H9 (cell line): ENCODE results near the gene CFAP77. TPM values are rescaled to one million over a fixed set of nuclear protein-coding genes. Genes with fewer than 3 reads are reported as not detected.
A peak's percentile ranks its signal among the peaks of the same experiment; 100 is the strongest.

Source experiments
- DNase-seq: peaks from one replicate; pipeline ENCODE4 v3.0.0-alpha.2; 2017
- H2AFZ ChIP-seq: one replicate; pipeline ENCODE4 v1.6.1; 2013; ENCODE audit warnings: mild to moderate bottlenecking, low read length, control low read depth, moderate library complexity
- H2AK5ac ChIP-seq: 2 replicates; pipeline ENCODE4 v1.6.1; 2013; ENCODE audit warnings: low read length, control low read depth, mixed read lengths; ENCODE audit not compliant: insufficient read length
- H2BK120ac ChIP-seq: one replicate; pipeline ENCODE4 v1.6.1; 2013; ENCODE audit warnings: low read depth, mild to moderate bottlenecking, low read length, control low read depth, inconsistent platforms; ENCODE audit not compliant: poor library complexity, severe bottlenecking
- H2BK12ac ChIP-seq: 2 replicates; pipeline ENCODE4 v1.6.1; 2013; ENCODE audit warnings: low read length, control low read depth, mixed read lengths, low read depth; ENCODE audit not compliant: insufficient read length
- H2BK15ac ChIP-seq: 2 replicates; pipeline ENCODE4 v1.6.1; 2013; ENCODE audit warnings: low read depth, low read length, control low read depth
- H2BK20ac ChIP-seq: one replicate; pipeline ENCODE4 v1.6.1; 2013; ENCODE audit warnings: low read depth, mild to moderate bottlenecking, low read length, control low read depth, inconsistent platforms; ENCODE audit not compliant: poor library complexity, severe bottlenecking
- H2BK5ac ChIP-seq: 2 replicates; pipeline ENCODE4 v1.6.1; 2013; ENCODE audit warnings: low read length, control low read depth, mixed read lengths; ENCODE audit not compliant: insufficient read length
- H3K14ac ChIP-seq: 2 replicates; pipeline ENCODE4 v1.6.1; 2013; ENCODE audit warnings: low read length, control low read depth; ENCODE audit not compliant: insufficient read depth
- H3K18ac ChIP-seq: 2 replicates; pipeline ENCODE4 v1.6.1; 2013; ENCODE audit warnings: low read depth, mild to moderate bottlenecking, mixed read lengths, low read length, control low read depth; ENCODE audit not compliant: insufficient read length
- H3K23ac ChIP-seq: 2 replicates; pipeline ENCODE4 v1.6.1; 2013; ENCODE audit warnings: low read length, control low read depth, mixed read lengths, low read depth; ENCODE audit not compliant: insufficient read length
- H3K23me2 ChIP-seq: 2 replicates; pipeline ENCODE4 v1.6.1; 2013; ENCODE audit warnings: low read depth, mild to moderate bottlenecking, mixed read lengths, low read length, control low read depth; ENCODE audit not compliant: insufficient read length, poor library complexity, severe bottlenecking
- H3K27ac ChIP-seq: 2 replicates; pipeline ENCODE4 v1.5.1; 2013; ENCODE audit warnings: low read length, control low read depth, mixed read lengths, low read depth; ENCODE audit not compliant: insufficient read length
- H3K27me3 ChIP-seq: 2 replicates; pipeline ENCODE4 v1.6.1; 2013; ENCODE audit warnings: low read length, control low read depth, inconsistent platforms; ENCODE audit not compliant: insufficient read depth
- H3K4ac ChIP-seq: 2 replicates; pipeline ENCODE4 v1.6.1; 2013; ENCODE audit warnings: low read depth, mild to moderate bottlenecking, control low read depth, inconsistent platforms, low read length, moderate library complexity
- H3K4me1 ChIP-seq: 2 replicates; pipeline ENCODE4 v1.6.1; 2013; ENCODE audit warnings: low read length, control low read depth, inconsistent platforms; ENCODE audit not compliant: insufficient read depth
- H3K4me2 ChIP-seq: 2 replicates; pipeline ENCODE4 v1.6.1; 2013; ENCODE audit warnings: low read length, control low read depth, mixed read lengths; ENCODE audit not compliant: insufficient read length, insufficient read depth
- H3K56ac ChIP-seq: 2 replicates; pipeline ENCODE4 v1.6.1; 2013; ENCODE audit warnings: low read depth, mild to moderate bottlenecking, mixed read lengths, low read length, control low read depth; ENCODE audit not compliant: insufficient read length
- H3K79me1 ChIP-seq: 2 replicates; pipeline ENCODE4 v1.6.1; 2013; ENCODE audit warnings: low read depth, mild to moderate bottlenecking, moderate library complexity, low read length, control low read depth, inconsistent platforms; ENCODE audit not compliant: insufficient read depth, poor library complexity, severe bottlenecking
- H3K79me2 ChIP-seq: 2 replicates; pipeline ENCODE4 v1.6.1; 2013; ENCODE audit warnings: low read length, control low read depth, inconsistent platforms; ENCODE audit not compliant: insufficient read depth
- H3K9ac ChIP-seq: 2 replicates; pipeline ENCODE4 v1.6.1; 2013; ENCODE audit warnings: low read length, control low read depth, mixed read lengths; ENCODE audit not compliant: insufficient read length; ENCODE audit errors: extremely low read depth
- H3K9me3 ChIP-seq: one replicate; pipeline ENCODE4 v1.6.1; 2013; ENCODE audit warnings: low read depth, low read length, inconsistent platforms; ENCODE audit not compliant: control insufficient read depth
- H3T11ph ChIP-seq: one replicate; pipeline ENCODE4 v1.6.1; 2013; ENCODE audit warnings: mild to moderate bottlenecking, low read length, control low read depth, inconsistent platforms
- H4K20me1 ChIP-seq: one replicate; pipeline ENCODE4 v1.6.1; 2013; ENCODE audit not compliant: control insufficient read depth, insufficient read length, insufficient read depth
- H4K5ac ChIP-seq: 2 replicates; pipeline ENCODE4 v1.6.1; 2013; ENCODE audit warnings: low read depth, mild to moderate bottlenecking, mixed read lengths, low read length, control low read depth; ENCODE audit not compliant: insufficient read length
- H4K8ac ChIP-seq: replicated peaks from 2 replicates; pipeline ENCODE4 v1.6.1; 2013; ENCODE audit warnings: low read length, control low read depth, mixed read lengths, low read depth; ENCODE audit not compliant: insufficient read length
- H4K91ac ChIP-seq: 2 replicates; pipeline ENCODE4 v1.6.1; 2013; ENCODE audit warnings: low read depth, mild to moderate bottlenecking, moderate library complexity, mixed read lengths, low read length, control low read depth; ENCODE audit not compliant: insufficient read length
- H3K27ac Mint-ChIP-seq, 3 experiments: 2 replicates in 2 of 3; 3 replicates in 1 of 3; pipeline ENCODE4 v1.8.0; 2020 to 2021; ENCODE audit warnings: mixed read lengths in 3 of 3, mild to moderate bottlenecking in 1 of 3, moderate library complexity in 1 of 3
- H3K27me3 Mint-ChIP-seq: 2 replicates; pipeline ENCODE4 v1.8.0; 2021; ENCODE audit warnings: low read depth, mild to moderate bottlenecking, moderate library complexity, mixed read lengths
- H3K36me3 Mint-ChIP-seq, 3 experiments: 2 replicates in 2 of 3; 3 replicates in 1 of 3; pipeline ENCODE4 v1.8.0; 2020 to 2021; ENCODE audit warnings: low read depth in 3 of 3, mixed read lengths in 3 of 3; ENCODE audit not compliant: insufficient read depth in 1 of 3
- H3K4me1 Mint-ChIP-seq, 2 experiments: 2 replicates each; pipeline ENCODE4 v1.8.0; 2020; ENCODE audit warnings: mixed read lengths in 2 of 2
- H3K4me3 Mint-ChIP-seq, 2 experiments: 2 replicates in 1 of 2; 3 replicates in 1 of 2; pipeline ENCODE4 v1.8.0; 2020 to 2021; ENCODE audit warnings: mild to moderate bottlenecking in 2 of 2, mixed read lengths in 2 of 2, moderate library complexity in 1 of 2
- H3K9me3 Mint-ChIP-seq, 2 experiments: 2 replicates in 1 of 2; 3 replicates in 1 of 2; pipeline ENCODE4 v1.8.0; 2020; ENCODE audit warnings: mild to moderate bottlenecking in 2 of 2, mixed read lengths in 2 of 2, moderate library complexity in 1 of 2
- CTCF ChIP-seq: fragments of 200-600 bp; sonication (generic); conservative IDR thresholded peaks from 3 replicates; pipeline ENCODE4 v1.8.0; 2021; ENCODE audit warnings: antibody characterized with exemption, mild to moderate bottlenecking
- WGBS: extraction: QIAGEN DNeasy Blood & Tissue Kit; methylation state at CpG from one replicate; pipeline ENCODE4 v1.1.7; 2013; ENCODE audit warnings: missing lambda C conversion rate, low lambda C conversion rate, mixed read lengths; ENCODE audit not compliant: insufficient read length; ENCODE audit errors: extremely low coverage; 5-methylcytosine and 5-hydroxymethylcytosine counted together
- total RNA-seq: library from RNA; stranded (reverse); gene quantifications from 2 replicates; pipeline ENCODE4 v1.2.1, GENCODE V29; 2021

Gene CFAP77
- total RNA-seq, 1 experiment from 2014 or later: 0.72 TPM

- H2BK12ac ChIP-seq: no peak overlapping the region
- H3K27ac Mint-ChIP-seq: no peak overlapping the region
- DNase-seq: no peak
- H2BK15ac ChIP-seq: no peak overlapping the region
- H3K4me1 ChIP-seq: peaks cover 2% of the 10 kb centered on the region; the same call in 1 of the 2 replicates
- H3K27me3 ChIP-seq: no peaks in the 10 kb centered on the region
- H2AK5ac ChIP-seq: no peak overlapping the region
- peaks cover 5% of the 10 kb centered on the region for H3K27me3 Mint-ChIP-seq
- no peak for TF ChIP-seq CTCF
- no peak overlapping the region for H2BK5ac ChIP-seq
- H2AFZ ChIP-seq: no peak overlapping the region
- H3K4me2 ChIP-seq: no peak overlapping the region
- H3K9me3 Mint-ChIP-seq: no peaks in the 10 kb centered on the region
- no peak overlapping the region for H3K4ac ChIP-seq
- H4K5ac ChIP-seq: no peak overlapping the region
- no peaks in the 10 kb centered on the region for H4K20me1 ChIP-seq
- no peaks in the 10 kb centered on the region for H3K79me2 ChIP-seq
- peak overlapping the region; percentile 58 to 80; a peak in 2 of 5 replicates for H3K4me3 Mint-ChIP-seq
- no peak overlapping the region for H3K18ac ChIP-seq
- no peak overlapping the region for H3K9ac ChIP-seq
- no peak overlapping the region for H4K91ac ChIP-seq
- peaks cover 8% of the 10 kb centered on the region for H3K23me2 ChIP-seq
- no peaks in the 10 kb centered on the region for H3K79me1 ChIP-seq
- no peak overlapping the region for H3K27ac ChIP-seq
- H4K8ac ChIP-seq: no peak overlapping the region
- no CpG with 5 or more reads among the region's 9 CpGs for WGBS
- no peak overlapping the region for H3T11ph ChIP-seq
- H3K36me3 Mint-ChIP-seq: no peaks in the 10 kb centered on the region
- H2BK20ac ChIP-seq: no peak overlapping the region
- H3K56ac ChIP-seq: no peak overlapping the region
- H3K4me1 Mint-ChIP-seq: peaks cover 32 to 50% of the 10 kb centered on the region in 2 experiments
- no peak overlapping the region for H3K14ac ChIP-seq
- H3K23ac ChIP-seq: no peak overlapping the region
- H3K9me3 ChIP-seq: no peaks in the 10 kb centered on the region
- no peak overlapping the region for H2BK120ac ChIP-seq
Measured at GRCh38 chr9:132545578-132545977, 135.6 kb downstream of the CFAP77 start.
